AG04449 (cell line): ENCODE data around the gene C5AR2.
"Not testable (repeated sequence)": the region's sequence is repeated elsewhere in the genome, so short reads cannot be mapped to it uniquely, and the experiment has no call there.

ENCODE experiments used
- CTCF ChIA-PET: fragments of 350-600 bp; formaldehyde crosslinking; extraction: SDS; loops from one replicate; lab custom pipeline; 2021; ENCODE audit warnings: antibody characterized with exemption; lab: Yijun Ruan, JAX
- POLR2A ChIA-PET: fragments of 400-600, 350-600 bp; formaldehyde crosslinking; extraction: SDS; loops from one replicate; lab custom pipeline; 2020; ENCODE audit warnings: antibody characterized with exemption, inconsistent platforms; lab: Yijun Ruan, JAX
- DNase-seq: peaks from one replicate; pipeline ENCODE4 v3.0.0-alpha.2; 2010; ENCODE audit warnings: low read depth, low spot score
- H3K4me3 ChIP-seq: 2 replicates; pipeline ENCODE4 v1.5.1; 2011; ENCODE audit warnings: low read depth, mild to moderate bottlenecking, control low read depth, low read length
- TF ChIP-seq, protein P1 (sequence below): IDR thresholded peaks from one replicate; pipeline ENCODE4 v1.5.1; 2011; ENCODE audit warnings: mild to moderate bottlenecking, moderate library complexity, low read length, control low read depth, inconsistent platforms; ENCODE audit not compliant: insufficient read depth; ENCODE audit errors: missing control alignments

Gene C5AR2

DNA sequence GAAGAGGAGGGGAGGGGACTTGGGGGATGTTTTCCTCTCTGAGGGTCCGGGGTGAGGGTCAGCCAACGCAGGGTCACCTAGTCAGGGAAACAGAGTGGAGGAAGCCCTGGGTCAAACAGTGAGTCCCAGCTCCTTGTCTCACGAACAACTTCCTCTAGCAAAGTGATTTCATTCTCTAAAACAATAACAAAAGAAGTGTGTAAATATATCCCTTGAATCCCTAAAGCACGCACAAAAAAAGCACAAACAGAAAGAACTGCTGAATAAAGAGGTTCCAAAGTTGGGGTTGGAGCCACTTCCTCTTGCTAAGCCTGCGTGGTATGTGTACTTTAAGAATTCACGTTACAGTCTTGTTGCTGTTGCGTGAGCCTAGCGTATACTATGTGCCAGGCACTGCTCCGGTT, 1.5 kb upstream of the C5AR2 start:
- CTCF ChIA-PET, result interaction anchor here (0.8 to 8.3 kb wide), 5 partner anchors 11 to 61 kb away, joined by 3 to 74 read pairs (median 4); partner anchors contain the start of gene DHX34
- no peak overlapping the region for H3K4me3 ChIP-seq
- TF ChIP-seq, protein P1, sequence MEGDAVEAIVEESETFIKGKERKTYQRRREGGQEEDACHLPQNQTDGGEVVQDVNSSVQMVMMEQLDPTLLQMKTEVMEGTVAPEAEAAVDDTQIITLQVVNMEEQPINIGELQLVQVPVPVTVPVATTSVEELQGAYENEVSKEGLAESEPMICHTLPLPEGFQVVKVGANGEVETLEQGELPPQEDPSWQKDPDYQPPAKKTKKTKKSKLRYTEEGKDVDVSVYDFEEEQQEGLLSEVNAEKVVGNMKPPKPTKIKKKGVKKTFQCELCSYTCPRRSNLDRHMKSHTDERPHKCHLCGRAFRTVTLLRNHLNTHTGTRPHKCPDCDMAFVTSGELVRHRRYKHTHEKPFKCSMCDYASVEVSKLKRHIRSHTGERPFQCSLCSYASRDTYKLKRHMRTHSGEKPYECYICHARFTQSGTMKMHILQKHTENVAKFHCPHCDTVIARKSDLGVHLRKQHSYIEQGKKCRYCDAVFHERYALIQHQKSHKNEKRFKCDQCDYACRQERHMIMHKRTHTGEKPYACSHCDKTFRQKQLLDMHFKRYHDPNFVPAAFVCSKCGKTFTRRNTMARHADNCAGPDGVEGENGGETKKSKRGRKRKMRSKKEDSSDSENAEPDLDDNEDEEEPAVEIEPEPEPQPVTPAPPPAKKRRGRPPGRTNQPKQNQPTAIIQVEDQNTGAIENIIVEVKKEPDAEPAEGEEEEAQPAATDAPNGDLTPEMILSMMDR, result no peak
- POLR2A ChIA-PET, result no interaction called here
- no peak for DNase-seq

DNA sequence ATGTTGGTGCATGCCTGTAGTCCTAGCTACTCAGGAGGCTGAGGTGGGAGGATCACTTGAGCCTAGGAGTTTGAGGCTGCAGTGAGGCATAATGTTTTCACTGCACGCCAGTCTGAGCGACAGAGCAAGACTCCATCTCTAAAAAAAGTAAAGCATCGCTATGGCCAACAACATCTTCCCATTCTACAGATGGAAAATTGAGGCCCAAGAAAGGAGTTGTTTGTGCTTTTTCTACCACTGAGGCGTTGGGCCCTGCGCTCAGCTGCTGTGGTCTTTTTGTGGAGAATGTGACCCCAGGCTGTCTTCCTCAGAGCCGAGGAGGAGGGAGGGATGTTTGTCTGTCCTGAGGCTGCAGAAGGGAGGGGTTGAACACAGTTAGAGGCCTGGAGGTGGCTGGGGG, 485 bp upstream of the C5AR2 start:
- CTCF ChIA-PET, result interaction anchor here (8.3 kb wide), 1 partner anchor 17 kb away, joined by 74 read pairs; the partner anchor contains the start of gene DHX34
- no peak overlapping the region for H3K4me3 ChIP-seq
- no peak for DNase-seq
- TF ChIP-seq, protein P1, result no peak
- POLR2A ChIA-PET, result no interaction called here

DNA sequence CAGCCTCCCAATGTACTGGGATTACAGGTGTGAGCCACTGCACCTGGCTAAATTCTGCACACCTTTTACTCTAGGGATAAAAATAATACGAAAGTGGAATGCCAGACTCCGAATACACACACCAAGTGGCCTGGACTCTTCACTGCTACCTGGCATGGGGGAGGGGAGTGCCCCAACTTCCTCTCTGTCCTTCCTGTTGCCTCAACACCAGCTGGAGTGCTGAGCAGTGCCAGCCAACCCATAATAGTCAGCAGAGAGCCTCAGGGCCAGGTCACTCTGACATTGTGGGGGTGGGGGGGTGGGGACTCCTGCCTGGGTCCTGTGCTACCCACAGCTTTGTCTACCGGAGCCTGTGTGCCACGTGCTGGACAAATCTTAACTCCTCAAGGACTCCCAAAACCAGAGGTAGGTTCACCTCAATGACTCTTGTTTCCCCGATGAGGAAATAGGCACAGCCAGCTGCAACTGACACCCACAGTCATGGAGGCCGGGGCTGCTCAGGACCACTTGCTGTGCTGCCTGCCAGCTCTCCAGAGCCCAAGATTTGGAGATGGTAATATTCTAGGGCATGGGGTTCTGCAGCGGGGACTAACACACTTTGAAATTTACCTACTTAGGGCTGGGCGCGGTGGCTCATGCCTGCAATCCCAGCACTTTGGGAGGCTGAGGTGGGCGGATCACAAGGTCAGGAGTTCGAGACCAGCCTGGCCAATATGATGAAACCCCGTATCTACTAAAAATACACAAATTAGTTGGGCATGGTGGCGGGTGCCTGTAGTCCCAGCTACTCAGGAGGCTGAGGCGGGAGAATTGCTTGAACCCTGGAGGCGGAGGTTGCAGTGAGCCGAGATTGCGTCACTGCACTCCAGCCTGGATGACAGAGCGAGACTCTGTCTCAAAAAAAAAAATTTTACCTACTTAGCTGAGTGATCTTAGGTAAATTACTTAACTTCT, 5.1 kb downstream of the C5AR2 start:
- CTCF ChIA-PET, result interaction anchor here (1.6 to 4.6 kb wide), 2 partner anchors 10 to 12 kb away, joined by 7 to 46 read pairs; partner anchors contain the start of gene DHX34
- DNase-seq, H3K4me3 ChIP-seq, POLR2A ChIA-PET: not testable (repeated sequence)

DNA sequence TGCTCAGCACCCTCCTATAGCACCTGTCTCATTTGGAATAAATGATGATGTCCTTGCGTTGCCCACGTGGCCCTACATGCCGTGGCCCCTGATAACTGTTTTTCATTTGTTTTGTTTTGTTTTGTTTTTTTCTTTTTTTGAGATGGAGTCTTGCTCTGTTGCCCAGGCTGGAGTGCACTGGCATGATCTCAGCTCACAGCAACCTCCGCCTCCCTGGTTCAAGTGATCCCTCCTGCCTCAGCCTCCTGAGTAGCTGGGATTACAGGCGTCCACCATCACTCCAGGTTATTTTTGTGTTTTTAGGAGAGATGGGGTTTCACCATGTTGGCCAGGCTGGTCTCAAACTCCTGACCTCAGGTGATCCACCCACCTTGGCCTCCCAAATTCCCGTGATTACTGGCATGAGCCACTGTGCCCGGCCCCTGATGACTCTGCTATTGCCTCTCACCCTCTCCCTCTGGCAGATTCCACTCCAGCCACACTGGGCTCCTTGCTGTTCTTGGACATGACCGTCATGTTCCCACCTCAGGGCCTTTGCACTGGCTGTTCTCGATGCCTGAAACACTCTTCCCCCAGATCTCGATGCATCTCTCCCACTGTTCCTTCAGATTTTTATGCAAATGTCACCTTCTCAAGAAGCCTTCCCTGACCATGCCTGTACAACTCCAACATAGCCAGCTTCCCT, 7.4 kb downstream of the C5AR2 start:
- ChIA-PET CTCF (interaction anchor here (4.6 kb wide), 1 partner anchor 10 kb away, joined by 46 read pairs; the partner anchor contains the start of gene DHX34), POLR2A (interaction anchor here (0.6 kb wide), 1 partner anchor 18 kb away, joined by 5 read pairs; no protein-coding TSS in a partner anchor)
- TF ChIP-seq, protein P1, result no peak
- H3K4me3 ChIP-seq, result no peak overlapping the region
- DNase-seq, result no peak

DNA sequence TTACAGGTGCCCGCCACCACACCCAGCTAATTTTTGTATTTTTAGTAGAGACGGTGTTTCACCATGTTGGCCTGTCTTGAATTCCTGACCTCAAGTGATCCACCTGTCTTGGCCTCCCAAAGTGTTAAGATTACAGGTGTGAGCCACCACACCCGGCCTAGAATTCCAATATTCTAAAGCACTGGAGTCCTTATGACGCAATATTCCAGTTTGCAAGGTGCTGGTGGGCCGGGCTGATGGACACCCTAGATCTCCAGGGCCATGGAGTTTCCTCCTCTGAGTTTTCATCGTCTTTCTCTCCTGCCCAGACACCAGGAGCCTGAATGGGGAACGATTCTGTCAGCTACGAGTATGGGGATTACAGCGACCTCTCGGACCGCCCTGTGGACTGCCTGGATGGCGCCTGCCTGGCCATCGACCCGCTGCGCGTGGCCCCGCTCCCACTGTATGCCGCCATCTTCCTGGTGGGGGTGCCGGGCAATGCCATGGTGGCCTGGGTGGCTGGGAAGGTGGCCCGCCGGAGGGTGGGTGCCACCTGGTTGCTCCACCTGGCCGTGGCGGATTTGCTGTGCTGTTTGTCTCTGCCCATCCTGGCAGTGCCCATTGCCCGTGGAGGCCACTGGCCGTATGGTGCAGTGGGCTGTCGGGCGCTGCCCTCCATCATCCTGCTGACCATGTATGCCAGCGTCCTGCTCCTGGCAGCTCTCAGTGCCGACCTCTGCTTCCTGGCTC, 8.7 kb downstream of the C5AR2 start:
- ChIA-PET CTCF (interaction anchor here (4.6 kb wide), 1 partner anchor 8 kb away, joined by 46 read pairs; the partner anchor contains the start of gene DHX34), POLR2A (no interaction called here)
- H3K4me3 ChIP-seq, result no peak overlapping the region
- no peak for DNase-seq
- TF ChIP-seq, protein P1, result no peak

DNA sequence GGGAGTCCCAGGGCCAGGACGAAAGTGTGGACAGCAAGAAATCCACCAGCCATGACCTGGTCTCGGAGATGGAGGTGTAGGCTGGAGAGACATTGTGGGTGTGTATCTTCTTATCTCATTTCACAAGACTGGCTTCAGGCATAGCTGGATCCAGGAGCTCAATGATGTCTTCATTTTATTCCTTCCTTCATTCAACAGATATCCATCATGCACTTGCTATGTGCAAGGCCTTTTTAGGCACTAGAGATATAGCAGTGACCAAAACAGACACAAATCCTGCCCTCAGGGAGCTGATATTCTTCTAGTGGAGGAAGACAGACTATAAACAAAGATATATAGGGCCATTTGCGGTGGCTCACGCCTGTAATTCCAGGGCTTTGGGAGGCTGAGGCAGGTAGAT, 9.8 kb downstream of the C5AR2 start:
- POLR2A ChIA-PET, result no interaction called here

More for the DNA sequence above, 9.8 kb downstream of the C5AR2 start:
- TF ChIP-seq, protein P1, result no peak
- CTCF ChIA-PET, result interaction anchor here (0.7 to 4.5 kb wide), 4 partner anchors 8 to 50 kb away, joined by 3 to 20 read pairs (median 4); no protein-coding TSS in a partner anchor
- H3K4me3 ChIP-seq, result no peak overlapping the region
- DNase-seq, result no peak
